DND-41 (cell line): ENCODE data around the gene HMX1.
A peak's percentile ranks its signal among the peaks of the same experiment; 100 is the strongest.

Source experiments
- ATAC-seq: fragments of 200-7000 bp; cut with Tn5 transposase; 3 replicates; pipeline ENCODE4 v1.9.1; 2021; ENCODE audit warnings: low read depth; ENCODE audit not compliant: insufficient read depth
- DNase-seq: peaks from one replicate; pipeline ENCODE4 v3.0.0-alpha.2; 2020
- H2AFZ ChIP-seq: 2 replicates; pipeline ENCODE4 v1.6.0; 2012; ENCODE audit warnings: low read depth, low read length
- H3K27ac ChIP-seq: 2 replicates; pipeline ENCODE4 v1.5.1; 2012; ENCODE audit warnings: low read length, inconsistent platforms
- H3K27me3 ChIP-seq: fragments of 200-600 bp; sonication (generic); 2 replicates; pipeline ENCODE4 v1.6.0; 2012; ENCODE audit warnings: low read length, mild to moderate bottlenecking, inconsistent platforms; ENCODE audit not compliant: insufficient read depth, poor library complexity
- H3K36me3 ChIP-seq: 2 replicates; pipeline ENCODE4 v1.5.1; 2012; ENCODE audit warnings: low read length, inconsistent platforms; ENCODE audit not compliant: insufficient read depth
- H3K4me1 ChIP-seq: 2 replicates; pipeline ENCODE4 v1.5.1; 2012; ENCODE audit warnings: mild to moderate bottlenecking, low read length; ENCODE audit not compliant: insufficient read depth
- H3K4me2 ChIP-seq: 2 replicates; pipeline ENCODE4 v1.6.0; 2012; ENCODE audit warnings: mild to moderate bottlenecking, moderate library complexity, low read length, inconsistent platforms; ENCODE audit not compliant: insufficient read depth
- H3K4me3 ChIP-seq, 2 experiments: fragments of 200-600 bp in 1 of 2; shearing (Covaris generic) in 1 of 2; 2 replicates each; pipeline ENCODE4 v1.5.1; 2012 to 2016; ENCODE audit warnings: inconsistent platforms in 2 of 2, low read length in 2 of 2, mild to moderate bottlenecking in 2 of 2, low read depth in 1 of 2, moderate library complexity in 1 of 2
- H3K79me2 ChIP-seq: 2 replicates; pipeline ENCODE4 v1.6.0; 2012; ENCODE audit warnings: low read length, inconsistent platforms; ENCODE audit not compliant: insufficient read depth
- H3K9ac ChIP-seq: 2 replicates; pipeline ENCODE4 v1.6.0; 2012; ENCODE audit warnings: low read depth, mild to moderate bottlenecking, inconsistent platforms, low read length, moderate library complexity
- H3K9me3 ChIP-seq: 2 replicates; pipeline ENCODE4 v1.5.1; 2012; ENCODE audit warnings: low read length, moderate library complexity, mild to moderate bottlenecking, inconsistent platforms; ENCODE audit not compliant: insufficient read depth, severe bottlenecking
- H4K20me1 ChIP-seq: 2 replicates; pipeline ENCODE4 v1.6.0; 2012; ENCODE audit warnings: low read length; ENCODE audit not compliant: insufficient read depth
- EZH2 ChIP-seq: IDR thresholded peaks from 3 replicates; pipeline ENCODE4 v1.6.1; 2012; ENCODE audit warnings: borderline replicate concordance, low read depth, mild to moderate bottlenecking, moderate library complexity, low read length, inconsistent platforms; ENCODE audit not compliant: severe bottlenecking
- TF ChIP-seq, protein P1 (sequence below): IDR thresholded peaks from 2 replicates; pipeline ENCODE4 v1.5.1; 2012; ENCODE audit warnings: borderline replicate concordance, low read length, moderate library complexity, mild to moderate bottlenecking; ENCODE audit not compliant: poor library complexity, severe bottlenecking; ENCODE audit errors: extremely low read depth

HMX1 gene

DNA sequence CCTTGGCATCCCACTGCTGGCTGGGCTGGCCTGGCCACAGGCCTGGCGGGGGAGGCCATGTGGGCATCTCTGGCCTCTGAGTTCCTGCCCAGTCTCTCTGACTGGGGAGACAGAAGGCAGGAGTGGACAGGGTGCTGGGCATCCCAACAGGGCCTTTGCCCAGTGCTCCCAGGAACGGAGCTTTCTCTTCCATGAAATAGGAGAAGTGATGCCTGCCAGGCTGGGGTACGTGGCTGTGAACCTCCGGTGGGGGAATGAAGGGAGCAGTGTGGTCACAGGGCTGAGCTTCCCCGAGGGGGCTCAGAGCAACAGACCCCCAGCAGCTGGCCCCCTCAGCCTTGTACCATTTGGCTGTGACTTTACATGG lies 40.4 kb upstream of the HMX1 start:
- DNase-seq = no peak
- Histone ChIP-seq H3K36me3 (no peaks in the 10 kb centered on the region), H3K4me3 (no peak overlapping the region), H3K79me2 (no peaks in the 10 kb centered on the region), H3K9ac (no peak overlapping the region), H4K20me1 (peaks cover 6% of the 10 kb centered on the region), H2AFZ (no peak overlapping the region), H3K27ac (no peak overlapping the region), H3K4me2 (no peak overlapping the region), H3K4me1 (no peaks in the 10 kb centered on the region), H3K9me3 (no peaks in the 10 kb centered on the region), H3K27me3 (no peaks in the 10 kb centered on the region)
- no peak for TF ChIP-seq EZH2
- TF ChIP-seq, protein P1, sequence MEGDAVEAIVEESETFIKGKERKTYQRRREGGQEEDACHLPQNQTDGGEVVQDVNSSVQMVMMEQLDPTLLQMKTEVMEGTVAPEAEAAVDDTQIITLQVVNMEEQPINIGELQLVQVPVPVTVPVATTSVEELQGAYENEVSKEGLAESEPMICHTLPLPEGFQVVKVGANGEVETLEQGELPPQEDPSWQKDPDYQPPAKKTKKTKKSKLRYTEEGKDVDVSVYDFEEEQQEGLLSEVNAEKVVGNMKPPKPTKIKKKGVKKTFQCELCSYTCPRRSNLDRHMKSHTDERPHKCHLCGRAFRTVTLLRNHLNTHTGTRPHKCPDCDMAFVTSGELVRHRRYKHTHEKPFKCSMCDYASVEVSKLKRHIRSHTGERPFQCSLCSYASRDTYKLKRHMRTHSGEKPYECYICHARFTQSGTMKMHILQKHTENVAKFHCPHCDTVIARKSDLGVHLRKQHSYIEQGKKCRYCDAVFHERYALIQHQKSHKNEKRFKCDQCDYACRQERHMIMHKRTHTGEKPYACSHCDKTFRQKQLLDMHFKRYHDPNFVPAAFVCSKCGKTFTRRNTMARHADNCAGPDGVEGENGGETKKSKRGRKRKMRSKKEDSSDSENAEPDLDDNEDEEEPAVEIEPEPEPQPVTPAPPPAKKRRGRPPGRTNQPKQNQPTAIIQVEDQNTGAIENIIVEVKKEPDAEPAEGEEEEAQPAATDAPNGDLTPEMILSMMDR = no peak
- ATAC-seq = no peak

DNA sequence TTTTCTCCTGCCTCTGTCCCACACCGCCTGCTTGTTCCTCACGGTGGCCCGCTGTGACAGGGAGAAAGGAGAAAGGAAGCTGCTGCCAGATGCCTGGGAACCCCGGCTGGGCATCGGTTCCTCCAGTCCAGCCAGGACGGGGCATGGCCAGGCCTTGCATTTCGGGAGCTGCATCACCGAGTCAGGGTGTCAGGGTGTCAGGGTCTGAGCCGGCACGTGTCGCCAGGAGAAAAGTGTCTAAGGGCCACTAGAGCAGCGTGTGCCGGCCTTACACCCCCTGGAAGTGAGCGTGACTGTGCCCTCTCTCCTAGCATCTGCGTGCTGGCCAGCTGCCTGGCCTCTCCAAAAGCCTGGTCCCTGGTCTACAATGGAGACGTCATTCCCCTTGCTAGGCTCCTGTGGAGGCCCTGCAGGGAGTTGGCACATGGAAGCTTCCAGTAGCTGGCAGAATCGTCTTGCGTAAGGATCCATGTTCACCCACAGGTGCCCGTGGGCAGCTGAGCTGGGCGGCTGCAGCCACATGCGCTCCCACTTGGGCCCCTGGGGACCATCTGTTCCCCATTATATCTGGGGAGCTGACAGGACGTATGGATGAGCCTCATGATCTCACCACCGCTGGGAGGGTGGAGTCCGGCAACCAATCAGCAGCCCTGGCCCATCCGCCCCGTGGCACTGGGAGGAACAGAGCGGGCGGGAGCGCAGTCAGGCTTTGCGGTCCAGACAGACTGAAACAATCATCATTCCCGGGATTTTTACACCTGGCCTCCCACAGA lies 39.9 kb upstream of the HMX1 start:
- TF ChIP-seq EZH2 = no peak
- TF ChIP-seq, protein P1 = no peak
- H4K20me1 ChIP-seq = peaks cover 6% of the 10 kb centered on the region
- H3K36me3 ChIP-seq = no peaks in the 10 kb centered on the region
- H3K4me1 ChIP-seq = no peaks in the 10 kb centered on the region
- no peak for ATAC-seq
- H3K79me2 ChIP-seq = no peaks in the 10 kb centered on the region
- H3K9me3 ChIP-seq = no peaks in the 10 kb centered on the region
- H3K9ac ChIP-seq = no peak overlapping the region
- peak; percentile 1 for DNase-seq
- no peak overlapping the region for H3K4me2 ChIP-seq
- no peak overlapping the region for H3K4me3 ChIP-seq
- H3K27me3 ChIP-seq = no peaks in the 10 kb centered on the region
- no peak overlapping the region for H3K27ac ChIP-seq
- no peak overlapping the region for H2AFZ ChIP-seq

DNA sequence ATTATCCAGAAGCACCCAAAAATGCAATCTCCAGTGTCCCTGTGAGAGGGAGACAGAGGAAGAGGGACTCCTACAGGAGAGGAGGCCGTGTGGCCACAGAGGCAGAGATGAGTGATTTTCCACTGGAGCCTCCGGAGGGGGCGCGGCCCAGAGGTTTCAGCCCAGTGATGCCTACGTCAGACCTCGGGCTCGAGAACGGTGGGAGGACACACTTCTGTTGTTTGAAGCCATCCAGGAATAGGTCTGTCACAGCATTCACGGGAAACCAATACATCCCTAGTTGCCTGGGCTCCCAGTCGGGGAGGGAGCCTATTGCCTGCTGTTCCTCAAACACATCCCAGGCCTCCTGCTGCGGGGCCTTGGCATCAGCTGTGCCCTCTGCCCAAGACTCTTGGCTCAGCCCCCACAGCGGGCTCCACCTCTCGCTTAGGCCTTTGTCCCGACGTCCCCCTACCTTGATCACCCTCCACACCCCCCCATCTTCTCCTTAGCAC lies 39.2 kb upstream of the HMX1 start:
- Histone ChIP-seq H3K4me2 (no peak overlapping the region), H3K36me3 (no peaks in the 10 kb centered on the region), H3K4me1 (no peaks in the 10 kb centered on the region), H3K27me3 (no peaks in the 10 kb centered on the region), H3K4me3 (no peak overlapping the region), H3K27ac (no peak overlapping the region), H3K9me3 (no peaks in the 10 kb centered on the region), H3K9ac (no peak overlapping the region), H2AFZ (no peak overlapping the region), H4K20me1 (peaks cover 6% of the 10 kb centered on the region), H3K79me2 (no peaks in the 10 kb centered on the region)
- DNase-seq (no peak), ATAC-seq (no peak)
- TF ChIP-seq, protein P1 = no peak
- TF ChIP-seq EZH2 = no peak
